Glomerular endothelial cell (primary cell): ENCODE results near the gene SLC7A6OS. TPM values are rescaled to one million over a fixed set of nuclear protein-coding genes. Genes with fewer than 3 reads are reported as not detected.
A peak's percentile ranks its signal among the peaks of the same experiment; 100 is the strongest.
"Not testable (repeated sequence)": the region's sequence is repeated elsewhere in the genome, so short reads cannot be mapped to it uniquely, and the experiment has no call there.

Experiments used
- DNase-seq: peaks from one replicate; pipeline ENCODE4 v3.0.0-alpha.2; 2011; ENCODE audit warnings: low read depth, low spot score; ENCODE audit errors: extremely low read depth
- total RNA-seq: library from RNA; depleted of rRNA; stranded (reverse); fragments of >200 nt; gene quantifications from 2 replicates; pipeline ENCODE4 v1.2.3, GENCODE V29; 2015

SLC7A6OS gene
- total RNA-seq, 1 donor from 2014 or later = 11.5 TPM

DNA sequence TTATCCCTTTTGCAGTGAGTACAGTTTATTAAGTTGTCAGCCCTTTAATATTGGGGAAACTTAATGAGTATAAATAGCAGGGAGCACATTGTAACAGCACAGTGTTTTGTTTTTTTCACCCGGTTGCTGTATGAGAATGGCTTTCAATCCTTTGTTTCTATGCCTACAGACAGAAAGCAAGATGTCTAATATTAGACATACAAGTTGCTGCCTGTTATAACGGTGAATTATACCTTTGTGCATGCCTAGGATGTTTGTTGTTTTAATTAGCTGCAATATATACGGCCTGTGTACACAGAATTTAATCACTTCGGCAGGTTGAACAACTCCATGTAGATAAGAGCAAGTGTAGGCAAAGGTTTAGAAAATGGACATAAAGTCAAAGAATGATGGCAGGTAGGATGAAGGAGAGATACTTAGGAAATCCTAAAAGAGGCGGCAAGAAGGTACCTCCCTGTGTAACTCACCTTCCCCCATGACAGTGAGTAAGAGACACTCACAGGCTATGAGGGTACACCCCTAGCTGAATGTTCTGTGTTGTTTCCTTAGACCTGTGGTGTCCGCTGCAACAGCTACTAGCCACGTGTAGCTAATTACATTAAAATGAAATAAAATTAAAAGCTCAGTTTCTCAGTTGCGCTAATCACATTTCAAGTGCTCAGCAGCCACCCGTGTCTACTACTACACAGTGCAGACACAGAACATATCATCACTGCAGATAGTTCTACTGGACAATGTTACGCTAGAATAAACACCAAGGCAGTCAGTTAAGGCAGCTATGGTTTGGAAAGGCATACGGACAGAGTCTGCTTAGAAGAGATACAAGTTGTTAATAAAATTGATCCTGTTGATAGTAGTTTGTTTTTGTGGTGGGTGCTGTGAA is 10.9 kb downstream of the SLC7A6OS start:
- DNase-seq = no peak

DNA sequence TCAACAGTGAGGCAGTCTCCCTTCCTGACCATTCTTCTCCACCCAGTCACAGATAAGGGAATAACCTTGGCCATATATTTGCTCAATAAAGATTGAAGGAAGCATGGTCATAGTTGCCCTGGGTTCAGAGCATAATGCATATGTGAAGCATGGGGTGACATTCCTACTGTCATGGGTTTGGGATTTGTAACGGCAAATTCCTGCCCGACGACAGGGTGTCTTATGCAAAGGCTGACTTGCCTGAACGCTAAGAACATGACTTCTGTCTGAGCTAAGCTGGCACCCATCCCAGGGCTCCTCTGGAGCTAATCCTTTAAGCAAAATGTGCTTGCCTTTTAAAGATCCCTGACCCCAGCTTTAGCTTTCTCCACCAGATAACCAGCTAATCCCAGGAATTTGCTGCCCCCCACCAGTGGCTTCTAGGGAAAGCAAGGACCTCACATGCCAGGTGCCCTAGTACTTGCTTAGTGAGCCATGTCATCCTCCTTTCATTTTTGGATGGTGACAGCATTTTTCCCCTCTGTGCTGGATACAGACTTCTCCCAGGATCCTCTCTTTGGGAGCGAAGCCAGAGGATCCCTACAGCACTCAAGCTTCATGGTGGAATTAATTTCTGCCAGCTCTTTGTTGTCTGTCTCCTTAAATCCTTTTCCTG is 11.7 kb downstream of the SLC7A6OS start:
- no peak for DNase-seq

- no peak for DNase-seq
These were observed 12.4 kb downstream of the SLC7A6OS start for GRCh38 chr16:68298312-68298711.

DNA sequence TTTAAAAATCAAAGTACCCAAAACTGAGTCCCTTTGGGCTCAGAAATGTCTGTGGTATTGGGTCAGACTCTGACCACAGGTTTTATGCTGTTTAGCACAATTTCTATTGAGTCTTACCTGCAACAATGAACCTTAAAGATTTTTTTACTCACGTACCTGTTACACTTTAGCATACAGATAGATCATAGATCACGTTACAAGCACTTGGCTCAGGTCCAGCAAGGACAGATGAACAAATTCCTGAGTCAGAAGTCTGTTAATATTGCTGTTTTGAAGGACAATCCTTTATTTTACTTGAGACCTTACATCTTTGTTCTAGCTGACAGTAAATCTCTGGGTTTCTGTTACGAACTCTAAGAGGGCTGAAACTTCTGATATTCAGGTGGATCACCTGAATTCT is 12.8 kb downstream of the SLC7A6OS start:
- DNase-seq = no peak

DNA sequence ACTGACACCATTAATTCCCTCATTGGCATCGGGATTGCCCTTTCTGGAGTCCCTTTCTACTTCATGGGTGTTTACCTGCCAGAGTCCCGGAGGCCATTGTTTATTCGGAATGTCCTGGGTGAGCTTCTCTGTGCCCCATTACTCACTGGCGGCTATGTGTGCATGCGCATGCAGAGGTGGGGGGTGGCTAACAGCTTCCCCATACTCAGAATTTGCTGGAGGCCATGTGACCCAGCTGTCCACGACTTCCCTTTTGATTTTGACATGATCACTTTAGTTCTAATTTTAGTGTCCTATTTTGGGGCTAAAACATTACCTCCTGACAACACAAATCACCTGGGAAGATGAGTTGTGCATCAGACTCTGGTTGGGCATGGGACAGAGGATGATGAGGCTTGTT is 14.1 kb downstream of the SLC7A6OS start:
- DNase-seq = no peak

DNA sequence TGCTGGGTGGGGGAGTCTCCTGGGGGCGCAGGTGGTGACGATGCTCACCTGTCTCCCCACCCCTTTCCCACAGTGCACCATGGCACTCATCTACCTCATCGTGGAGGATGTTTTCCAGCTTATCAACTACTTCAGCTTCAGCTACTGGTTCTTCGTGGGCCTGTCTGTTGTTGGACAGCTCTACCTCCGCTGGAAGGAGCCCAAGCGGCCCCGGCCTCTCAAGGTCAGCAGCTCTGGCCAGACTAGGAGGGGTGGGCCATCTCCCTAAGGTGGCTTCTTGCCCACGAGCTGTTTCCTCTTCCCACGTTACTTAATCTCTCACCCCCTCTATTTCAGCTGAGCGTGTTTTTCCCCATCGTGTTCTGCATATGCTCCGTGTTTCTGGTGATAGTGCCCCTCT is 14.5 kb downstream of the SLC7A6OS start:
- no peak for DNase-seq

- DNase-seq = no peak
These were observed 18.3 kb downstream of the SLC7A6OS start for GRCh38 chr16:68292425-68292824.

DNA sequence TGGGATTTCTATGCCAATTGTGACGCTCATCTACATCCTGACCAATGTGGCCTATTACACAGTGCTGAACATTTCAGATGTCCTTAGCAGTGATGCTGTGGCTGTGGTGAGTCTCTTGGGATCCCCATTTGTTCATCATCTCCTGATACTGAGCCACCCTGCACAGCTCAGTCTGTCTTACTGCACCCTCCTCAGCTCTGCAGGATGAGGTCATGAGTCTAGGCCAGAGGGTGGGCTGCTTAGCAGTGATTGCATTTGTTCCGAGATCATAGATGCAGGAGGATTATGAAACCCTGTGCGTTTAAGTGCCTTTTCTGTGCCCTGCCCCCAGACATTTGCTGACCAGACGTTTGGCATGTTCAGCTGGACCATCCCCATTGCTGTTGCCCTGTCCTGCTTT is 19.5 kb downstream of the SLC7A6OS start:
- DNase-seq = no peak

DNA sequence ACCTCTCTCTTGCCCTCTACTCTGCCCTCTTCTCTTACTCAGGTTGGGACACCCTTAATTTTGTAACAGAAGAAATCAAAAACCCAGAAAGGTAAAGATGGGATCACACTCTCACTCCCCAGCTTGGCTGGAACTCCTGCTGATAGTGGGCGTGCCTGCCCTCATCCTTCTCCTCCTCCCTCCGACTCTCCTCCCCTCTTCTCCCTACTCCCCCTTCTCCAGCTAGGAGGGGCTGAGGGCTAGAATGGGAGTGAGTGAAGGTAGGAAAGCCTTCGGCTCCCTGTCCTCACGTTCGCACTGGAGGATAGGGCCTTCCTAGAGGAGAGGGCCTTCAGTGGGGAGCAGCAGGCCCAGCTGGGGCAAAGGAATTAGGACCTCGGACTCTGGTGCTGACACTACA is 20.3 kb downstream of the SLC7A6OS start:
- DNase-seq = no peak

GRCh38 chr16:68289621-68290329 is 21.0 kb downstream of the SLC7A6OS start:
- DNase-seq = no peak

DNA sequence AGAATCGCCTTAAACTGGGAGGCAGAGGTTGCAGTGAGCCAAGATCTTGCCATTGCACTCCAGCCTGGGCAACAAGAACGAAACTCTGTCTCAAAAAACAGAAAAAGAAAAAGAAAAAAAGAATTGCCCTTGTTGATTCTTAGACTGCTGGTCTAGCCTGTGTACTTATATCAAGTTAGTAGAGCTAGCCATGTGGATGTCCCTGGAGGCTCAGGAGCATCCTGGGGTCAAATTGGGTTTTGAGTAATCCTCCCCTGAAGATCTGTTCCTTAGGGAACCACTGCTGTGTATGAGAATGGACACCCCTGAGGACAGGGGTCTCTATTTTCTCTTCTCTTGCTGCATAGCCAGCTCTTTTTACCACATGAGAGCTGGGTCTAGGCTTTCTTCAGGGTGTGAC is 21.5 kb downstream of the SLC7A6OS start:
- DNase-seq = no peak

- not testable (repeated sequence) for DNase-seq
These were observed 21.9 kb downstream of the SLC7A6OS start for GRCh38 chr16:68288796-68289195.

DNA sequence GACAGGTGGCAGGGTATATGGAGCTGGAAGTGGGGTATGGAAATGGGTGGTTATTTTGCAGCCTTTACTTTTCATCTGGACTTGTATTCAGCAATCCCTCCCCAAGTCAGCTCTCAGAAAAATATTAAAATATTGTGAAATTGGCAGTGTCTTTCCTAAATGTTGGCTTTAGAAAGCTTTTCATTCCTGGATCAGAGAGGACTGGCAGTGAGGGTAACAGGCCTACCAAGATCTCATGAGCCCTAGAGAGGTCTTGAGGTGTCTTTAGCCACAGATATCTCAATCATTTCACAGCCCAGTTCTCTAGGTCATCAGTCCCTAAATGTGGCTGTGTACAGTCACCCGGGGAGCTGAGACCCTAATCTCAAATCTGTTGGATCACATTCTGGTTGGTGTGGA is 22.5 kb downstream of the SLC7A6OS start:
- DNase-seq = no peak

GRCh38 chr16:68287276-68288251 is 23.2 kb downstream of the SLC7A6OS start:
- peak; percentile 57 for DNase-seq

DNA sequence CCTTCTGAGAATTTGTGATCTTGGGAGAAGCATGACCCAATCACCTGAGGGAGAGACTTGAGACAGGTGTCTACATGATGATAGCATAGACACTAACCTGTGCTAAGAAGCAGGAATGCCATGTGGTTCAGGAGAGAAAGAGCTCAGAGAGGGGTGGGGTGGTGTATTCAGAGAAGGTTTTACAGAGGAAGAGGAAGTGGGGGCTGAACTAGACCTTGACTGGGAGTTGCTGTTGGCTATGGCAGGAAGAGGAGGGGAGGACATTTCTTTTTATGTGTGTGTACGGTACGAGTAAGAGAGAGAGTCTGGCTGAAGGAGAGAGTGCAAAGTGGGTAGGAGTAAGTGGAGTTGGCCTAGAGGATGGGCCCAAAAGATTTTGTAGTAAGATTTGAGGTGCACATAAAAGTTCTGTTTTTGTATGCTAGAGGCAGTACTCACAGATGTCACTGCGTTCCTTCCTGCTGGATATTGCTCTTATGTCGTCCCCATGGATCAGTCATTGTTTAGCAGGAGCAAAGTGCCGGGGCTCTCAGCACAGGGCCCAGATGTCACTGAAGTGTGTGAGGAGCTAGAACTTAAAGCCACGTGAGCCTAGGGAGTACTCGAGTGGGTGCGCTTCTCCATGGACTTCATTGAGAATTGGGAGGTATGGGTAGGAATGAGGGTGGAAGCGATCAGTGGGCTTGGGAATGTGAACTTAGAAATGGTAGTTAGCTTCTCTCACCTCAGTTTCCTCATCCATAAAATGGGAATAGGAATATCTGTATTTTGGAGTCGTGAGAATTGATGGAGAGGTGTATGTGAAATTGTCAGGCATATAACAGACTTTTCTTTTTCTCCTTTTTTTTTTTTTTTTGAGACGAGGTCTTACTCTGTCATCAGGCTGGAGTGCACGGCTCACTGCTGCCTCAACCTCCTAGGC is 24.3 kb downstream of the SLC7A6OS start:
- no peak for DNase-seq

DNA sequence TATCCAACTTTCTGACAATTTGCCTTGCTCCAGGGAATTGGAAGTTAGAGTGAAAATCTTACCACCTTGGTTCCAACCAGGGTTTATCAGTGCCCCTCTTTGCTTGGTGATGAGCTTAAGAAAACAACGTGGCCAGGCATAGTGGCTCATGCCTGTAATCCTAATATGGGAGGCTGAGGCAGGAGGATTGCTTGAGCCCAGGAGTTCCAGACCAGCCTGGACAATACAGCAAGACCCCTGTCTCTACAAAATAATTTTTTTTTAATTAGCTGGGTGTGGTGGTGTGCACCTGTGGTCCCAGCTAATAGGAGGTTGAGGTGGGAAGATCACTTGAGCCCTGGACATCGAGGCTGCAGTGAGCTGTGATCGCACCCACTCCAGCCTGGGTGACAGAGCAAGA is 25.1 kb downstream of the SLC7A6OS start:
- DNase-seq = no peak

DNA sequence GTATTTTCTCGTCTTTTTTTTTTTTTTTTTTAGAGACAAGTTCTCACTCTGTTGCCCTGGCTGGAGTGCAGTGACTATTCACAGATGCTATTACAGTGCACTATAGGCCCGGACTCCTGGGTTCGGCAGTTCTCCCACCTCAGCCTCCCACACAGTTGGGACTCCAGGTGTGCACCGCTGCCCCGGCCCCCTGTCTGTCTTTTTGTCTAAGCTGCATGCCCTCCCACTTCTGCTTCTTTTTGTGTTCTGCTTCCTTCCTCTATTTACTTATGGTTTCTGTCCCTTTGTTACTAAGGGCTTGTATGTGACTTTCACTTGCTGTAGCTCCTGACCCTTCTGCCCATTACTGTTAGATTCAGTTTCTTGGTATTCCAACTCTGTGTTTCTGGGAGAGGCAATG is 25.9 kb downstream of the SLC7A6OS start:
- no peak for DNase-seq

DNA sequence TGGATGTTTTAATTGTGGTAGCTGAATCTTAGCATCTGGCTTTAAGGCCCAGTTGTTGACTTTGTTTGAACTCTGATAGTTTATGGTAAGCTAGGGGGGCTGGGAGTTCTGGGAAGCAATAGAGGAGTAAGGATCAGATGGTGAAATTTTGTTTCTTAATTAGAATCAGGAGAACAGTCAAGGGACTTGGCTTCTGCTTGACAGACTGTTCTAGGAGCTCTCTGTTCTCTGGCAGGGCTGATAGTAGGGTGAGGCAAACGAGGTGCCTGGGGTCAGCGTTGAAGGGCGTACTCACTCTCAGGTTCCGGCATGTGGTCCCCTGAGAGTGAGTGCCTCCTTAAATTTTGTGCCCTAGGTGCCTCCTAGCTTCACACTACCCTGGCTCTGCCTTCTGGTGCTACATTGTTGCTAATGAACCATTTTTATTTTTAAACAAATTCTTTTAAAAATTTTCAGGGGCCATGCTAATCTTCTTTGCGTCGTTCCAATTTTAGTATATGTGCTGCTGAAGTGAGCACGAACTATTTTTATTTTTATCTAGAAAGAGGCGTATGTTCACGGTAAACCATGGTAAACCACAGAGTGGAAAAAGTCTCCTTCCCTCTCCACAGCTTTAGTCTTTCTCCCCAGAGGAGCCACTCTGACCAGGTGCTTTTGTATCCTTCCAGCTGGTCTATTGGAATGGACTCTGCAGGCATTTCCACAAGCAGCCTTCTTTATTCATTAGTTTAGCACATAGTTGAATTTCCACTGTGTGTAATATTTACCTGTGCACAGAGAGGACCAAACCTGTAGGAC is 26.7 kb downstream of the SLC7A6OS start:
- DNase-seq = no peak

GRCh38 chr16:68283346-68283745 is 27.4 kb downstream of the SLC7A6OS start:
- DNase-seq = no peak
